ENCODE results near the gene FOXC1.

- TF ChIP-seq POLR2A (IDR thresholded peaks at IDR 0.05; ENCODE audit: insufficient read depth in 1 of 2, low read depth in 2 of 2, low read length in 2 of 2) (no peak), RBM22 (optimal IDR thresholded peaks at IDR 0.05; ENCODE audit: low read length) (no peak), CHD4 (IDR thresholded peaks at IDR 0.05; ENCODE audit: borderline replicate concordance, low read length) (no peak), ELF4 (CRISPR knock-in tag; IDR thresholded peaks at IDR 0.05; ENCODE audit: borderline replicate concordance) (no peak), ZNF484 (CRISPR knock-in tag; IDR thresholded peaks at IDR 0.05; ENCODE audit: borderline replicate concordance, low read depth) (no peak), CTCF (CRISPR knock-in tag; IDR thresholded peaks at IDR 0.05) (no peak), ATF7 (IDR thresholded peaks at IDR 0.05) (no peak), ATF7 (CRISPR knock-in tag; IDR thresholded peaks at IDR 0.05) (no peak), PBX2 (CRISPR knock-in tag; IDR thresholded peaks at IDR 0.05) (no peak), NR1H2 (CRISPR knock-in tag; IDR thresholded peaks at IDR 0.05; ENCODE audit: borderline replicate concordance, low read depth) (no peak), ZNF230 (CRISPR knock-in tag; IDR thresholded peaks at IDR 0.05) (no peak), NFYB (CRISPR knock-in tag; IDR thresholded peaks at IDR 0.05) (no peak), GATAD2A (CRISPR knock-in tag; IDR thresholded peaks at IDR 0.05) (no peak), ARNT (IDR thresholded peaks at IDR 0.05) (no peak)
- TF ChIP-seq, protein P1, sequence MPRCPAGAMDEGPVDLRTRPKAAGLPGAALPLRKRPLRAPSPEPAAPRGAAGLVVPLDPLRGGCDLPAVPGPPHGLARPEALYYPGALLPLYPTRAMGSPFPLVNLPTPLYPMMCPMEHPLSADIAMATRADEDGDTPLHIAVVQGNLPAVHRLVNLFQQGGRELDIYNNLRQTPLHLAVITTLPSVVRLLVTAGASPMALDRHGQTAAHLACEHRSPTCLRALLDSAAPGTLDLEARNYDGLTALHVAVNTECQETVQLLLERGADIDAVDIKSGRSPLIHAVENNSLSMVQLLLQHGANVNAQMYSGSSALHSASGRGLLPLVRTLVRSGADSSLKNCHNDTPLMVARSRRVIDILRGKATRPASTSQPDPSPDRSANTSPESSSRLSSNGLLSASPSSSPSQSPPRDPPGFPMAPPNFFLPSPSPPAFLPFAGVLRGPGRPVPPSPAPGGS (CRISPR knock-in tag; IDR thresholded peaks at IDR 0.05): no peak
These were observed 10.2 kb upstream of the FOXC1 start for GRCh38 chr6:1599469-1599868.

Data from HepG2 (cell line).